Daoy (cell line): ENCODE data around the gene SLC45A2. TPM values are rescaled to one million over a fixed set of nuclear protein-coding genes. Genes with fewer than 3 reads are reported as not detected.
"Not testable (repeated sequence)": the region's sequence is repeated elsewhere in the genome, so short reads cannot be mapped to it uniquely, and the experiment has no call there.

Experiments used
- DNase-seq: peaks from one replicate; pipeline ENCODE4 v3.0.0-alpha.2; 2015; ENCODE audit warnings: low read depth
- total RNA-seq: library from RNA; depleted of rRNA; stranded (reverse); fragments of >200 nt; shearing (Covaris generic); gene quantifications from 2 replicates; pipeline ENCODE4 v1.2.3, GENCODE V29; 2014; rRNA removed

SLC45A2 gene, protein sequence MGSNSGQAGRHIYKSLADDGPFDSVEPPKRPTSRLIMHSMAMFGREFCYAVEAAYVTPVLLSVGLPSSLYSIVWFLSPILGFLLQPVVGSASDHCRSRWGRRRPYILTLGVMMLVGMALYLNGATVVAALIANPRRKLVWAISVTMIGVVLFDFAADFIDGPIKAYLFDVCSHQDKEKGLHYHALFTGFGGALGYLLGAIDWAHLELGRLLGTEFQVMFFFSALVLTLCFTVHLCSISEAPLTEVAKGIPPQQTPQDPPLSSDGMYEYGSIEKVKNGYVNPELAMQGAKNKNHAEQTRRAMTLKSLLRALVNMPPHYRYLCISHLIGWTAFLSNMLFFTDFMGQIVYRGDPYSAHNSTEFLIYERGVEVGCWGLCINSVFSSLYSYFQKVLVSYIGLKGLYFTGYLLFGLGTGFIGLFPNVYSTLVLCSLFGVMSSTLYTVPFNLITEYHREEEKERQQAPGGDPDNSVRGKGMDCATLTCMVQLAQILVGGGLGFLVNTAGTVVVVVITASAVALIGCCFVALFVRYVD
- not detected in 2 replicates for total RNA-seq

GRCh38 chr5:33984671-33985124 lies at the start of gene SLC45A2:
SLC45A2 (minus strand) TSS chr5:33984693; CDS start chr5:33984583, 110 bp downstream.
- no peak for DNase-seq

- no peak for DNase-seq
Measured at GRCh38 chr5:34031966-34032365, 47.5 kb upstream of the SLC45A2 start.

DNA sequence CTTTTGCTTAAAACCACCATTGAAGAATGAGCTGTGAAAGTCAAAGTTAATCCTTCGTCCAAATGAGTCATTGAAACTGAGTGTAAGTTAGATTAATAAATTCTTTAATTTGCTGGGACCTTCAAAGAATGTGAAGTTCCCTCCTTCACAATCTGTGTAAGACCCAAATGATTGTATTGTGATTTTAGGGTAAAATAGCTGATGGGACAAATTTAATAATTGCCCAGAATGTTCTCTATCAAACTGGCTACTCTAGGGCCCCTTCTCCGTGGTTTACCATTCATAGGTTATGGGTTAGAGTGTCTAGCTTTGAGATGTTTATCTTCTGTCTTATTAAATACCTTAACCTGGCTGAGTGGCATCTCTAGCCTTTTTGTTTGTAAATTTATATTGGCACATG lies 46.6 kb upstream of the SLC45A2 start:
- DNase-seq = no peak

GRCh38 chr5:34030585-34030984 lies 46.1 kb upstream of the SLC45A2 start:
- DNase-seq = not testable (repeated sequence)

GRCh38 chr5:34030048-34030447 lies 45.6 kb upstream of the SLC45A2 start:
- no peak for DNase-seq

DNA sequence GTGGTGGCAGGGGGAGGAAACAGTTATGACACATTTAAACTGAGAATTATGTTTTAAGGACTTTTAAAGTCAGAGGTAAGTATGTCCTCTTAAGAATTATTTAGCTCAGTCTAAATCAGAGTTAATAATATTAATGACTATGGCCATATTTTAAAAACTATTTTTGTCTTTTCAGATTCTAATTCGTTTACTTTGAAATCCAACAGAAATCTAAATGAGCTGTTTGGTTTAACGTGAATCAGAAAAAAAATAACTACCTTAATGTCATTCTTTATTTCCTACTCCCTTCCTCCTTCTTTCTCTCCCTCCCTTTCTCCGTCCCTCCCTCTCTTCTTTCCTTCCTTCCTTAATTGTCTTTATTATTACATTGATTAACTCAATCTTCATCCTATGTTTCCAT lies 43.9 kb upstream of the SLC45A2 start:
- DNase-seq = no peak

DNA sequence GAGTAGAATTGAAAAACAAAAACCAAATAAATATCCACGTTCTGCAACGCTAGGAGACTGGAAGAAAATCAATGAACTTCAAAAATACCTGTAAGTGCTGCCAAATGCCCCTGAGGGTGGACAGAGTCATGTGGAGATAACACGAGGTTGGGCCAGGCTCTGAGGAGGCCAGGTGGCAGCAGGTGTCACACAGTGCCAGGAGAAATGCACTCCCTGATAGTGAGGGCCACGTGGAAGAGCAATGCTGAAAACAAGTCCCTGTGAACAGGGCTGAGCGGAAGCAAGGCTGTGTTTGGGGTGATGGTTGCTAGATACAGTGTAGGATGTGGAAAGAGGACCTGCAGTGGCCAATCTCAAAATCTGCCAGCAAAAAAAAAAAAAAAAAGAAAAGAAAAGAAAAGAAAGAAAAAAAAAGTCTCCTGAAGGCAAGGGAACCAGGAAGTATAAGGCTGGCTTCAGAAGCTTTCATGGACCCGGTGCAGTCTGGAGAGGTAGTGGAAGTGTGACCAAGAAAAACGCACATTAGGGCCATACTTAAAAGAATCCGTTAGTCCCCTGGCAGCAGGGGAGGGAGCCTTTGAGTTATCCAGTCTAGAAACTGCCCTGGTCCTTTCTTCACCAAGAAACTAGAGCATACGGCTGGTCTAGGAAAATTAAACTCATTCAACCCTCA lies 41.7 kb upstream of the SLC45A2 start:
- no peak for DNase-seq

GRCh38 chr5:34022121-34022705 lies 37.7 kb upstream of the SLC45A2 start:
- DNase-seq = peak; percentile 49

DNA sequence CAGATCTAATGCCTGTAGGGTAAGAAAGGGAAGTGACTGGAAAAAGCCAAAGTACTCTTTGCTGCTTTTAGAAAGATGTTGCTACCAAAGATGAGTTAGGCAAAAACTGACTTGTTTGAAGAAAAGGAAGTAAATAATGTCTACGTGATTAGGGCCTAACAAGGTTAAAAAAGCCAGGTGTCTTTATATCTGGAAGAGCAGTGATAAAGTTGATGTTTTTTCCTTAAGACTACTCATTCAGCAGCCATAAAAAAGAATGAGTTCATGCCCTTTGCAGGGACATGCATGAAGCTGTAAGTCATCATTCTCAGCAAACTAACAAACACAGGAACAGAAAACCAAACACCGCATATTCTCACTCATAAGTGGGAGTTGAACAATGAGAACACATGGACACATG lies 36.8 kb upstream of the SLC45A2 start:
- DNase-seq = no peak

- no peak for DNase-seq
Measured at GRCh38 chr5:34020726-34021125, 36.2 kb upstream of the SLC45A2 start.

DNA sequence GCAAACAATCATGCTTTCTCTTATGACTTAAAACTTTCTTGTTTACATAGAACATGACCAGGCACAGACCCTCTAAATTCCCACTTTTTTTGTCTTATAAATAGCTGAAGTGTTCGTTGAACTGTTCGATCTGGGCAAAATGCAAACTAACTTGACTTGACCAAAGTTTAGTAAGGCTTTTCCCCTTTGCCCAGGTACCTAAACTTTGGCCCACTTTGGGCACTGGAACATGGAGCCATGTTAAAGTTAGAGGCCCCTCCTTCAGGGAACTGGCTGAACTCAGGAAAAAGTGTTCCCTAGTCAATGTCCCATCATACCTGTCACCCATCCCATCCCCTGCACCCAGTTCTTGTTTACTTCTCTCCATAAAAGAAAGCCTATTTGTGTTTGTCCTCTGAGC lies 32.8 kb upstream of the SLC45A2 start:
- DNase-seq = no peak

GRCh38 chr5:34016750-34017149 lies 32.3 kb upstream of the SLC45A2 start:
- DNase-seq = no peak

DNA sequence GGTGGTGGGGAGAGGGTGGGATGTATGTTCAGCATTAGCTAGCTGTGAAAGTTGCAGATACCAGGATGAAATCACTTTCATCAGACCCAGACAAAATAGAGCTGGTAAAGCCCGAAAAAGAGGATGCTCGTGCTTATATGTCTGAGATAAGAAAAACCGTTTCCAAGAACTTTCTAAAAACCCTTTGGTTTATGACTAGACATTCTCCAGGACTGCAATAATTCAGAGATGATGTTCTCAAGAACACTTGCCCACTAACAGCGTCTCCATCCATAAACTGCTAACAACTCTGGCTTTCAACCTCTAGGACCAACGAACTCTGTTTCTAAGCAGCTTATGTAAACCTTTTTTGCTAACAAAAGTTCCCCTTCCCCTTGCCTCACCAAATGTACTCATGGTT lies 31.7 kb upstream of the SLC45A2 start:
- no peak for DNase-seq

GRCh38 chr5:34015120-34015822 lies 30.8 kb upstream of the SLC45A2 start:
- no peak for DNase-seq

DNA sequence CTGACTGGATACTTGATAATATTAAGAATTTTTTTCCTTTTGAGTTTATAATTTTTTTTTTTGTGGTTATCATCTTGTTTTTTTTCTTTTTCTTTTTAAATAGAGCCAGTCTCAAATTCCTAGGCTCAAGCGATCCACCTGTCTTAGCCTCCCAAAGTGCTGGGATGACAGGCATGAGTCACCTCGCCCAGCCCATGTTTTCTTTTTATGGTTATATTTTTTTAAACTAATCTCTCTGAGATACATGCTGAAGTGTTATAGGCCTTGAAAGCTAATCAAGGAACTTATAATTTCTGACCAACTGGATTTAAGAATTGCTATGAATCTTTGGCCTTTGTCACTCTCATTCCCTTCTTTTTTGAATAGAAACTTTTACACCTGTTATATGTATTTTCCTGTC lies 30.1 kb upstream of the SLC45A2 start:
- no peak for DNase-seq

DNA sequence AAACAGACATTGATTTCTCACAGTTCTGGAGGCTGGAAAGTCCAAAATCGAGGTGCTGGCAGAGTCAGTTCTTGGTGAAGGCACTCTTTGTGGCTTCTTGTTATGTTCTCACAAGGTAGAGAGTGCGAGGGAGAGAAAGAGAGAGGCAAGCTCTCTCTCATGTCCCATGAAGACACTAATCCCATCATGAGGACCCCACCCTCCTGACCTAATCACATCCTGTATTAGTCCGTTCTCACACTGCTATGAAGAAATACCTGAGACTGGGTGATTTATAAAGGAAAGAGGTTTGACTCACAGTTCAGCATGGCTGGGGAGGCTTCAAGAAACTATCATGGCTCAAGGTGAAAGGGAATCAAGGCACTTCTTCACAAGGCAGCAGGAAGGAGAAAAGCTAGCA lies 29.1 kb upstream of the SLC45A2 start:
- DNase-seq = no peak

DNA sequence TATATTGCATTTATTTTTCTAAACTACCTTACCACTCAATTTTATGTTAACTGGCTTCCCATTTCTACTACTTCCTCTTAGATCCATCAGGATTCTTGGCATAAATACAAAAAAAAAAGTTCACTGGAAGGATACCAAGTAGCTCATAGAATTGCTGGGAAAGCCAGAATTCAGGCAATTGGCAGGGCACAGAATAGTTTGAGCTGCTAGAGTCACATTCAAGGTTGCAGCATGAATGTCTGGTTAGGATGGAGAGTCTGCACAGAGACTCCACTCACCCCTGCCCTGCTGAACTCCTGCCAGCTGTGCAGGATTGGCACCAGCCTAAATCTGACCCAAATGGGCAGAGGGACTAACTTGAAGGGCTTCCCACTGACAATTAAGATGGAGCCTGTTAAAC lies 28.3 kb upstream of the SLC45A2 start:
- no peak for DNase-seq

- no peak for DNase-seq
Measured at GRCh38 chr5:34011536-34011935, 27.0 kb upstream of the SLC45A2 start.

GRCh38 chr5:34010146-34010545 lies 25.7 kb upstream of the SLC45A2 start:
- not testable (repeated sequence) for DNase-seq

DNA sequence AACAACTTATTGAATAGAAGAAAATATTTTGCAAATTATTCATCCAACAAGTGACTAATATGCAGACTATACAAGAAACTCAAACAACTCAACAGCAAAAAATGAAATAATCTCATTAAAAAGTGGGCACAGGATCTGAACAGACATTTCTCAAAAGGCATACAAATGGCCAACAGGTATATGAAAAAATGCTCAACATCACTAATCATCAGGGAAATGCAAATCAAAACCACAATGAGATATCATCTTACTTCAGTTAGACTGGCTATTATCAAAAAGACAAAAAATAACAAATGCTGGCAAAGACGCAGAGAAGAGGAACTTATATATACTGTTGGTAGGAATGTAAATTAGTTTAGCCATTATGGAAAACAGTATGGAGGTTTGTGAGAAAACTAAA lies 25.1 kb upstream of the SLC45A2 start:
- no peak for DNase-seq

GRCh38 chr5:34008802-34009201 lies 24.3 kb upstream of the SLC45A2 start:
- no peak for DNase-seq
